GM12872 (cell line): ENCODE results near the gene OAS1.

Experiments
- TF ChIP-seq, protein P1 (sequence below): IDR thresholded peaks from 3 replicates; pipeline ENCODE4 v1.5.1; 2011; ENCODE audit warnings: low read depth, mild to moderate bottlenecking, low read length, moderate library complexity; ENCODE audit not compliant: insufficient read depth

Gene OAS1

GRCh38 chr12:112963227-112963861 lies 56.6 kb downstream of the OAS1 start:
- TF ChIP-seq, protein P1, sequence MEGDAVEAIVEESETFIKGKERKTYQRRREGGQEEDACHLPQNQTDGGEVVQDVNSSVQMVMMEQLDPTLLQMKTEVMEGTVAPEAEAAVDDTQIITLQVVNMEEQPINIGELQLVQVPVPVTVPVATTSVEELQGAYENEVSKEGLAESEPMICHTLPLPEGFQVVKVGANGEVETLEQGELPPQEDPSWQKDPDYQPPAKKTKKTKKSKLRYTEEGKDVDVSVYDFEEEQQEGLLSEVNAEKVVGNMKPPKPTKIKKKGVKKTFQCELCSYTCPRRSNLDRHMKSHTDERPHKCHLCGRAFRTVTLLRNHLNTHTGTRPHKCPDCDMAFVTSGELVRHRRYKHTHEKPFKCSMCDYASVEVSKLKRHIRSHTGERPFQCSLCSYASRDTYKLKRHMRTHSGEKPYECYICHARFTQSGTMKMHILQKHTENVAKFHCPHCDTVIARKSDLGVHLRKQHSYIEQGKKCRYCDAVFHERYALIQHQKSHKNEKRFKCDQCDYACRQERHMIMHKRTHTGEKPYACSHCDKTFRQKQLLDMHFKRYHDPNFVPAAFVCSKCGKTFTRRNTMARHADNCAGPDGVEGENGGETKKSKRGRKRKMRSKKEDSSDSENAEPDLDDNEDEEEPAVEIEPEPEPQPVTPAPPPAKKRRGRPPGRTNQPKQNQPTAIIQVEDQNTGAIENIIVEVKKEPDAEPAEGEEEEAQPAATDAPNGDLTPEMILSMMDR = no peak

DNA sequence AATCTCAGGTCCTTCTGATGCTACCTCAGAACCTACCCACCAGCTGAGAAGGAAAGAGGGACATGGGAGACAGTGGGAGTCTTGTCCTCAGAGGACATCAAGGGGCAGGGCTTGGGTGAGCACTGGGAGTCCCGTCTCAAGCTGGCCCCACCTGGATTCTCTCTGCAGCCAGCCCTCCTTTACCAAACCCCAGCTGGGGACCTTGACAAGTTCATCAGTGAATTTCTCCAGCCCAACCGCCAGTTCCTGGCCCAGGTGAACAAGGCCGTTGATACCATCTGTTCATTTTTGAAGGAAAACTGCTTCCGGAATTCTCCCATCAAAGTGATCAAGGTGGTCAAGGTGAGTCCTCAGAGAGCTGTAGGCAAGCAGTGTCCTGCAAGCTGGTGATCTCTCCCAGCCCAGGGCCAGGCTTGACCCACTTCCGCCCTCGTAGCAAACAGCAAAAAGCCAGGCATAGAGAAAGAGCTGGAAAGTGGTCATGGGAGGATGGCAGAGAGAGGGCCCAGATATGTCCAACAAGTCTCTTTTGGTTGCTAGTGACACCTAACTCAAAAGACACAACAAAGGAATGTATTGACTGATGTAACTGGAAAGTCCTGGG lies 57.4 kb downstream of the OAS1 start:
- TF ChIP-seq, protein P1 = no peak

DNA sequence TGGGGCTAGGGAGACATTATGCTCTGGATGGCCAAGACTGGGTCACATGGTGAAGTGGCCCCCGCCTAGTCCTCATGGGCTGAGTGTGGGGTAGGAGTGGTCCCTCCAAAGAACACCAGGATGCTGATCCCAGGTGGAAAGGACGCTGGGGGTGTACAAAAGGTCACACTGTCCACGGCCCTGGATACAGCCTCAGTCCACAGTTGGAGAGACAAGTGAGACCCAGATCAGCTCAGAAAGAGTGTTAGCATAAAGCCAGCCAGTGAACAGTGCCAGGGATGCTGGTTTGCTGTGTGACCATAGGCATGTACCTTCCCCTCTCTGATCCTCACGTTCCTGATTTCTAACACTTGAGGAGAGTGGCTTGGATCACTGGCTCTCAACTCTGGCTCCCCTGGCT lies 58.2 kb downstream of the OAS1 start:
- TF ChIP-seq, protein P1 = no peak

DNA sequence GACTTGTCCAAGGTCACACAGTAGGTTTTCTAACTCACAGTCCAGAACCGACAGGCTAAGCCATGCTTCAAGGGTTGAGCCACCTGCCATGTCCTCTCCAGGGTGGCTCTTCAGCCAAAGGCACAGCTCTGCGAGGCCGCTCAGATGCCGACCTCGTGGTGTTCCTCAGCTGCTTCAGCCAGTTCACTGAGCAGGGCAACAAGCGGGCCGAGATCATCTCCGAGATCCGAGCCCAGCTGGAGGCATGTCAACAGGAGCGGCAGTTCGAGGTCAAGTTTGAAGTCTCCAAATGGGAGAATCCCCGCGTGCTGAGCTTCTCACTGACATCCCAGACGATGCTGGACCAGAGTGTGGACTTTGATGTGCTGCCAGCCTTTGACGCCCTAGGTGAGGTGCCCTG lies 58.9 kb downstream of the OAS1 start:
- TF ChIP-seq, protein P1 = no peak

DNA sequence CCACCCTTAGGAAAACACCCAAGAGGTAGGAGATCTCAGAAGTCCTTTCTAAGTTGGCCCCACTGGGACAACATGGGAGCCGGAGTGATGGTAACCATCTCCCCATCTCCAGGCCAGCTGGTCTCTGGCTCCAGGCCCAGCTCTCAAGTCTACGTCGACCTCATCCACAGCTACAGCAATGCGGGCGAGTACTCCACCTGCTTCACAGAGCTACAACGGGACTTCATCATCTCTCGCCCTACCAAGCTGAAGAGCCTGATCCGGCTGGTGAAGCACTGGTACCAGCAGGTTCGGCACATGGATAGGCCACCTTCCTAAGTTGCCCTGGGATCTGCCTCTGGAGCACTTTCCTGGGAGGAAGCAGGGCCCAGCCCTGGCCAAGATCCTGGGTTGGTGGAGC lies 60.5 kb downstream of the OAS1 start:
- TF ChIP-seq, protein P1 = no peak

- TF ChIP-seq, protein P1 = no peak
These were observed 61.1 kb downstream of the OAS1 start for GRCh38 chr12:112967858-112968257.
